H9 (cell line): ENCODE results near the gene PSMD6. TPM values are rescaled to one million over a fixed set of nuclear protein-coding genes. Genes with fewer than 3 reads are reported as not detected.

Source experiments
- DNase-seq: peaks from one replicate; pipeline ENCODE4 v3.0.0-alpha.2; 2017
- H2AFZ ChIP-seq: one replicate; pipeline ENCODE4 v1.6.1; 2013; ENCODE audit warnings: mild to moderate bottlenecking, low read length, control low read depth, moderate library complexity
- H2AK5ac ChIP-seq: 2 replicates; pipeline ENCODE4 v1.6.1; 2013; ENCODE audit warnings: low read length, control low read depth, mixed read lengths; ENCODE audit not compliant: insufficient read length
- H2BK120ac ChIP-seq: one replicate; pipeline ENCODE4 v1.6.1; 2013; ENCODE audit warnings: low read depth, mild to moderate bottlenecking, low read length, control low read depth, inconsistent platforms; ENCODE audit not compliant: poor library complexity, severe bottlenecking
- H2BK12ac ChIP-seq: 2 replicates; pipeline ENCODE4 v1.6.1; 2013; ENCODE audit warnings: low read length, control low read depth, mixed read lengths, low read depth; ENCODE audit not compliant: insufficient read length
- H2BK15ac ChIP-seq: 2 replicates; pipeline ENCODE4 v1.6.1; 2013; ENCODE audit warnings: low read depth, low read length, control low read depth
- H2BK20ac ChIP-seq: one replicate; pipeline ENCODE4 v1.6.1; 2013; ENCODE audit warnings: low read depth, mild to moderate bottlenecking, low read length, control low read depth, inconsistent platforms; ENCODE audit not compliant: poor library complexity, severe bottlenecking
- H2BK5ac ChIP-seq: 2 replicates; pipeline ENCODE4 v1.6.1; 2013; ENCODE audit warnings: low read length, control low read depth, mixed read lengths; ENCODE audit not compliant: insufficient read length
- H3K14ac ChIP-seq: 2 replicates; pipeline ENCODE4 v1.6.1; 2013; ENCODE audit warnings: low read length, control low read depth; ENCODE audit not compliant: insufficient read depth
- H3K18ac ChIP-seq: 2 replicates; pipeline ENCODE4 v1.6.1; 2013; ENCODE audit warnings: low read depth, mild to moderate bottlenecking, mixed read lengths, low read length, control low read depth; ENCODE audit not compliant: insufficient read length
- H3K23ac ChIP-seq: 2 replicates; pipeline ENCODE4 v1.6.1; 2013; ENCODE audit warnings: low read length, control low read depth, mixed read lengths, low read depth; ENCODE audit not compliant: insufficient read length
- H3K23me2 ChIP-seq: 2 replicates; pipeline ENCODE4 v1.6.1; 2013; ENCODE audit warnings: low read depth, mild to moderate bottlenecking, mixed read lengths, low read length, control low read depth; ENCODE audit not compliant: insufficient read length, poor library complexity, severe bottlenecking
- H3K27ac ChIP-seq: 2 replicates; pipeline ENCODE4 v1.5.1; 2013; ENCODE audit warnings: low read length, control low read depth, mixed read lengths, low read depth; ENCODE audit not compliant: insufficient read length
- H3K27me3 ChIP-seq: 2 replicates; pipeline ENCODE4 v1.6.1; 2013; ENCODE audit warnings: low read length, control low read depth, inconsistent platforms; ENCODE audit not compliant: insufficient read depth
- H3K4ac ChIP-seq: 2 replicates; pipeline ENCODE4 v1.6.1; 2013; ENCODE audit warnings: low read depth, mild to moderate bottlenecking, control low read depth, inconsistent platforms, low read length, moderate library complexity
- H3K4me1 ChIP-seq: 2 replicates; pipeline ENCODE4 v1.6.1; 2013; ENCODE audit warnings: low read length, control low read depth, inconsistent platforms; ENCODE audit not compliant: insufficient read depth
- H3K4me2 ChIP-seq: 2 replicates; pipeline ENCODE4 v1.6.1; 2013; ENCODE audit warnings: low read length, control low read depth, mixed read lengths; ENCODE audit not compliant: insufficient read length, insufficient read depth
- H3K56ac ChIP-seq: 2 replicates; pipeline ENCODE4 v1.6.1; 2013; ENCODE audit warnings: low read depth, mild to moderate bottlenecking, mixed read lengths, low read length, control low read depth; ENCODE audit not compliant: insufficient read length
- H3K79me1 ChIP-seq: 2 replicates; pipeline ENCODE4 v1.6.1; 2013; ENCODE audit warnings: low read depth, mild to moderate bottlenecking, moderate library complexity, low read length, control low read depth, inconsistent platforms; ENCODE audit not compliant: insufficient read depth, poor library complexity, severe bottlenecking
- H3K79me2 ChIP-seq: 2 replicates; pipeline ENCODE4 v1.6.1; 2013; ENCODE audit warnings: low read length, control low read depth, inconsistent platforms; ENCODE audit not compliant: insufficient read depth
- H3K9ac ChIP-seq: 2 replicates; pipeline ENCODE4 v1.6.1; 2013; ENCODE audit warnings: low read length, control low read depth, mixed read lengths; ENCODE audit not compliant: insufficient read length; ENCODE audit errors: extremely low read depth
- H3K9me3 ChIP-seq: one replicate; pipeline ENCODE4 v1.6.1; 2013; ENCODE audit warnings: low read depth, low read length, inconsistent platforms; ENCODE audit not compliant: control insufficient read depth
- H3T11ph ChIP-seq: one replicate; pipeline ENCODE4 v1.6.1; 2013; ENCODE audit warnings: mild to moderate bottlenecking, low read length, control low read depth, inconsistent platforms
- H4K20me1 ChIP-seq: one replicate; pipeline ENCODE4 v1.6.1; 2013; ENCODE audit not compliant: control insufficient read depth, insufficient read length, insufficient read depth
- H4K5ac ChIP-seq: 2 replicates; pipeline ENCODE4 v1.6.1; 2013; ENCODE audit warnings: low read depth, mild to moderate bottlenecking, mixed read lengths, low read length, control low read depth; ENCODE audit not compliant: insufficient read length
- H4K8ac ChIP-seq: replicated peaks from 2 replicates; pipeline ENCODE4 v1.6.1; 2013; ENCODE audit warnings: low read length, control low read depth, mixed read lengths, low read depth; ENCODE audit not compliant: insufficient read length
- H4K91ac ChIP-seq: 2 replicates; pipeline ENCODE4 v1.6.1; 2013; ENCODE audit warnings: low read depth, mild to moderate bottlenecking, moderate library complexity, mixed read lengths, low read length, control low read depth; ENCODE audit not compliant: insufficient read length
- H3K27ac Mint-ChIP-seq, 3 experiments: 2 replicates in 2 of 3; 3 replicates in 1 of 3; pipeline ENCODE4 v1.8.0; 2020 to 2021; ENCODE audit warnings: mixed read lengths in 3 of 3, mild to moderate bottlenecking in 1 of 3, moderate library complexity in 1 of 3
- H3K27me3 Mint-ChIP-seq: 2 replicates; pipeline ENCODE4 v1.8.0; 2021; ENCODE audit warnings: low read depth, mild to moderate bottlenecking, moderate library complexity, mixed read lengths
- H3K36me3 Mint-ChIP-seq, 3 experiments: 2 replicates in 2 of 3; 3 replicates in 1 of 3; pipeline ENCODE4 v1.8.0; 2020 to 2021; ENCODE audit warnings: low read depth in 3 of 3, mixed read lengths in 3 of 3; ENCODE audit not compliant: insufficient read depth in 1 of 3
- H3K4me1 Mint-ChIP-seq, 2 experiments: 2 replicates each; pipeline ENCODE4 v1.8.0; 2020; ENCODE audit warnings: mixed read lengths in 2 of 2
- H3K4me3 Mint-ChIP-seq, 2 experiments: 2 replicates in 1 of 2; 3 replicates in 1 of 2; pipeline ENCODE4 v1.8.0; 2020 to 2021; ENCODE audit warnings: mild to moderate bottlenecking in 2 of 2, mixed read lengths in 2 of 2, moderate library complexity in 1 of 2
- H3K9me3 Mint-ChIP-seq, 2 experiments: 2 replicates in 1 of 2; 3 replicates in 1 of 2; pipeline ENCODE4 v1.8.0; 2020; ENCODE audit warnings: mild to moderate bottlenecking in 2 of 2, mixed read lengths in 2 of 2, moderate library complexity in 1 of 2
- CTCF ChIP-seq: fragments of 200-600 bp; sonication (generic); conservative IDR thresholded peaks from 3 replicates; pipeline ENCODE4 v1.8.0; 2021; ENCODE audit warnings: antibody characterized with exemption, mild to moderate bottlenecking
- WGBS: extraction: QIAGEN DNeasy Blood & Tissue Kit; methylation state at CpG from one replicate; pipeline ENCODE4 v1.1.7; 2013; ENCODE audit warnings: missing lambda C conversion rate, low lambda C conversion rate, mixed read lengths; ENCODE audit not compliant: insufficient read length; ENCODE audit errors: extremely low coverage; 5-methylcytosine and 5-hydroxymethylcytosine counted together
- total RNA-seq: library from RNA; stranded (reverse); gene quantifications from 2 replicates; pipeline ENCODE4 v1.2.1, GENCODE V29; 2021

Gene PSMD6
- total RNA-seq, 1 experiment from 2014 or later: 112 TPM

- no peak overlapping the region for H3K18ac ChIP-seq
- H3T11ph ChIP-seq: no peak overlapping the region
- no peak overlapping the region for H3K4me2 ChIP-seq
- no peak overlapping the region for H2BK5ac ChIP-seq
- H3K9me3 Mint-ChIP-seq: no peaks in the 10 kb centered on the region
- no peak for DNase-seq
- no peak overlapping the region for H3K27ac ChIP-seq
- no CpG with 5 or more reads among the region's 5 CpGs for WGBS
- no peaks in the 10 kb centered on the region for H4K20me1 ChIP-seq
- no peak overlapping the region for H3K14ac ChIP-seq
- H2AFZ ChIP-seq: no peak overlapping the region
- no peak overlapping the region for H4K91ac ChIP-seq
- no peak overlapping the region for H2AK5ac ChIP-seq
- H3K9me3 ChIP-seq: no peaks in the 10 kb centered on the region
- no peaks in the 10 kb centered on the region for H3K4me1 Mint-ChIP-seq
- H2BK15ac ChIP-seq: no peak overlapping the region
- H2BK12ac ChIP-seq: no peak overlapping the region
- no peak overlapping the region for H3K23ac ChIP-seq
- H3K27me3 ChIP-seq: no peaks in the 10 kb centered on the region
- H3K79me1 ChIP-seq: no peaks in the 10 kb centered on the region
- H3K79me2 ChIP-seq: no peaks in the 10 kb centered on the region
- no peak overlapping the region for H3K56ac ChIP-seq
- no peak overlapping the region for H3K4me3 Mint-ChIP-seq
- H2BK20ac ChIP-seq: no peak overlapping the region
- H2BK120ac ChIP-seq: no peak overlapping the region
- H4K5ac ChIP-seq: no peak overlapping the region
- no peak for TF ChIP-seq CTCF
- peak overlapping the region in 1 of 3 experiments; percentile 36; a peak in 1 of 7 replicates for H3K27ac Mint-ChIP-seq
- no peaks in the 10 kb centered on the region for H3K27me3 Mint-ChIP-seq
- no peak overlapping the region for H3K9ac ChIP-seq
- peaks cover 30 to 82% (median 57%) of the 10 kb centered on the region in 3 experiments for H3K36me3 Mint-ChIP-seq
- no peak overlapping the region for H4K8ac ChIP-seq
- H3K4me1 ChIP-seq: no peaks in the 10 kb centered on the region
- H3K4ac ChIP-seq: no peak overlapping the region
- no peaks in the 10 kb centered on the region for H3K23me2 ChIP-seq
Measured at GRCh38 chr3:64011685-64012084, 11.6 kb downstream of the PSMD6 start.
